ENCODE results near the gene CHMP5.

- TF ChIP-seq, protein P1, sequence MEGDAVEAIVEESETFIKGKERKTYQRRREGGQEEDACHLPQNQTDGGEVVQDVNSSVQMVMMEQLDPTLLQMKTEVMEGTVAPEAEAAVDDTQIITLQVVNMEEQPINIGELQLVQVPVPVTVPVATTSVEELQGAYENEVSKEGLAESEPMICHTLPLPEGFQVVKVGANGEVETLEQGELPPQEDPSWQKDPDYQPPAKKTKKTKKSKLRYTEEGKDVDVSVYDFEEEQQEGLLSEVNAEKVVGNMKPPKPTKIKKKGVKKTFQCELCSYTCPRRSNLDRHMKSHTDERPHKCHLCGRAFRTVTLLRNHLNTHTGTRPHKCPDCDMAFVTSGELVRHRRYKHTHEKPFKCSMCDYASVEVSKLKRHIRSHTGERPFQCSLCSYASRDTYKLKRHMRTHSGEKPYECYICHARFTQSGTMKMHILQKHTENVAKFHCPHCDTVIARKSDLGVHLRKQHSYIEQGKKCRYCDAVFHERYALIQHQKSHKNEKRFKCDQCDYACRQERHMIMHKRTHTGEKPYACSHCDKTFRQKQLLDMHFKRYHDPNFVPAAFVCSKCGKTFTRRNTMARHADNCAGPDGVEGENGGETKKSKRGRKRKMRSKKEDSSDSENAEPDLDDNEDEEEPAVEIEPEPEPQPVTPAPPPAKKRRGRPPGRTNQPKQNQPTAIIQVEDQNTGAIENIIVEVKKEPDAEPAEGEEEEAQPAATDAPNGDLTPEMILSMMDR (IDR thresholded peaks at IDR 0.05) = no peak
- TF ChIP-seq POLR2A (IDR thresholded peaks at IDR 0.05) = no peak
Observed at GRCh38 chr9:33244137-33244784, 20.6 kb upstream of the CHMP5 start.

Measured in suprapubic skin (tissue), 3 donors.